Measurements from ENCODE around the gene TRABD2B. TPM values are rescaled to one million over a fixed set of nuclear protein-coding genes. Genes with fewer than 3 reads are reported as not detected.

TRABD2B gene
- total and polyA plus RNA-seq, 8 donors, result 0.99 to 5.2 (median 3.3) TPM

DNA sequence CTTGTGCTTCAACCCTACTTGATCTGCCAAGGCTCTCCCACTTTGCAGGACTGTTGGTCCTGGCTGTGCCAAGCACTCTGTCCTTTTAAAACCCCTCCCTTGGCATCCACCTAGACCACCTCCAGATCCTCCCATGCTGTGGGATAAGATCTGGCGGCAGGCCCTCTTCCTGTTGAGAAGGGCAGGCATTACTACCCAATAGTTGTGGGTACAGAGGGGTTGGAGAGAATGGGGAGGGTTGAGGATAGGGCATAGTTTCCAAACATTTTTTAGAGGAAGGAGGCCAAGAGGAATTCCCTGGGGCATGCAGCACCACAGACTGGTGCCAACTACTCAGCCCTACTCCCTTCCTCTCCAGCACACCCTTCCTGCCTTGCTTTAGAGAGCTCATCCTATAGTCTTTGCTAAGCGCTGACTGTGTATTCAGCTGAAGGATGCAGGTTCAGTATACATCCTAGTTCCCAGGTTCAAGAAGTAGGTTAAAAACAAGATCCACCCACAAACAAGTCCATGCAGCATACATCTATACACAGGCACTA lies 70.7 kb downstream of the TRABD2B start:
- Histone ChIP-seq H3K36me3 (no peaks in the 10 kb centered on the region), H3K4me3 (no peak overlapping the region), H3K9me3 (no peaks in the 10 kb centered on the region), H3K27me3 (no peaks in the 10 kb centered on the region), H3K4me1 (no peaks in the 10 kb centered on the region), H3K27ac (no peak overlapping the region)
- DNase-seq, result no peak
- intact Hi-C loops (cut with DNase I), result no loop called here
- TF ChIP-seq, protein P1, sequence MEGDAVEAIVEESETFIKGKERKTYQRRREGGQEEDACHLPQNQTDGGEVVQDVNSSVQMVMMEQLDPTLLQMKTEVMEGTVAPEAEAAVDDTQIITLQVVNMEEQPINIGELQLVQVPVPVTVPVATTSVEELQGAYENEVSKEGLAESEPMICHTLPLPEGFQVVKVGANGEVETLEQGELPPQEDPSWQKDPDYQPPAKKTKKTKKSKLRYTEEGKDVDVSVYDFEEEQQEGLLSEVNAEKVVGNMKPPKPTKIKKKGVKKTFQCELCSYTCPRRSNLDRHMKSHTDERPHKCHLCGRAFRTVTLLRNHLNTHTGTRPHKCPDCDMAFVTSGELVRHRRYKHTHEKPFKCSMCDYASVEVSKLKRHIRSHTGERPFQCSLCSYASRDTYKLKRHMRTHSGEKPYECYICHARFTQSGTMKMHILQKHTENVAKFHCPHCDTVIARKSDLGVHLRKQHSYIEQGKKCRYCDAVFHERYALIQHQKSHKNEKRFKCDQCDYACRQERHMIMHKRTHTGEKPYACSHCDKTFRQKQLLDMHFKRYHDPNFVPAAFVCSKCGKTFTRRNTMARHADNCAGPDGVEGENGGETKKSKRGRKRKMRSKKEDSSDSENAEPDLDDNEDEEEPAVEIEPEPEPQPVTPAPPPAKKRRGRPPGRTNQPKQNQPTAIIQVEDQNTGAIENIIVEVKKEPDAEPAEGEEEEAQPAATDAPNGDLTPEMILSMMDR (IDR thresholded peaks at IDR 0.05), result no peak
- no peak for ATAC-seq

DNA sequence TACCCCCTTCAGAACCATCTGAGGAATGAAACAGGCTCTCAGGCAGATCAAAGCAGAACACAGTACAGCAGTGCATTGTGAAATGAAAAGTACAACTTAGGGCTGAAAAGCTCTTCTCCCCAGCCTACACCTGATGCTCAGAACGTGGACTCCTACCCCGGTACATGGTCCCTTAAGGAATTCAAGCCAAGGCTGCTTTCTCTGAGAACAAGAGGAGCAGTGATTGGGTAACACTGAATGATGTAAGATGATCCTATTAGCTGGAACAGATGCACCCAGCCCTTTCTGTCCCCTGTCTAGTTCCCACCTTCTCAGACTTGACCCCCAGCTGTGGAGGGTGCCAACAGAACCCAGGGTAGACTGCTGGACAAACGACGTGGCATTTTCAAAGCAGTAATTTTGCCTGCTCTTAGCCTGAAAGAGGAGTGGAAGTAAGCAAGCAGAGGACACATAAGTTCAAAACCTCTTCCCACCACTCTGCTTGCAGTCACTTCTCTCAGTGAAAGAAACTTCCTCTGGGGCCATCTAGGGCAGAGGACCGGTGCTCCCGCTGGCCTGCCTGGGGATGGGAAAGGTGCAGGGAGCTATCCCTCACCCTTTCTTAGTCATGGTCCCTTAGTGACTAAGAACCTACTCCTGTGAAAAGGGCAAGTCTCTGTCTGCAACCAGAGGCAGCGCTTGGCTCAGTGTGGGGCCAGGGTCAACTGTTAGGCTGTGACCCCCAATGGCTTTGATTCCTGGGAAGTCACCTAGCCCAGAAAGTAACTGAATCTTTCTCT lies 72.7 kb downstream of the TRABD2B start:
- Histone ChIP-seq H3K9me3 (no peaks in the 10 kb centered on the region), H3K4me1 (no peaks in the 10 kb centered on the region), H3K4me3 (no peak overlapping the region), H3K27me3 (no peaks in the 10 kb centered on the region), H3K36me3 (no peaks in the 10 kb centered on the region), H3K27ac (no peak overlapping the region)
- DNase-seq, result no peak
- no peak for ATAC-seq
- intact Hi-C loops (cut with DNase I), result no loop called here
- TF ChIP-seq, protein P1 (IDR thresholded peaks at IDR 0.05), result no peak

DNA sequence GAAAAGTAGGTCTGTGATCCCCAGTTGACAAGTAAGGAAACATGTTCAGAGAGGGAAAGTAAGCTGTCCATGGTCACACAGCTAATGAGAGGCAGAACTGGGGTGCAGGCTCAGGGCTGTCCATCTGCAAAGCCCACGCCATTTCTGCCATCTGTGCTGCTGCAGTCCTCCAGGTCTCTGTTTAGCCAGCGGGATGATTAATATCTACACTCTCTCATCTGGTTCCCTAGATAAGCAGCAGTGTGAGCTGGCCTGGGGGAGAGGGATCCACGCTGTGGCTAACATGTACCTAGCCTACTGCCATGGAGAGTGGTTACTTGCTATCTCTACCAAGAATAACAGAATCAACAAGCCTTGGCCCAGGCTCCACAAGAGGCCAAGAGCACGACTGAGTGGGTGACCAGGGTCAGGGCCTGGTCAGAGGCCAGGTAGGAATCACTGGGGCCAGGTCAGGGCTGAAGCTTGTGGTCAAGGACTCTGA lies 75.2 kb downstream of the TRABD2B start:
- TF ChIP-seq, protein P1 (IDR thresholded peaks at IDR 0.05), result no peak
- DNase-seq, result no peak
- Histone ChIP-seq H3K4me1 (no peaks in the 10 kb centered on the region), H3K27ac (no peak overlapping the region), H3K4me3 (no peak overlapping the region), H3K36me3 (no peaks in the 10 kb centered on the region), H3K9me3 (no peaks in the 10 kb centered on the region), H3K27me3 (no peaks in the 10 kb centered on the region)
- ATAC-seq, result no peak
- intact Hi-C loops (cut with DNase I), result no loop called here

DNA sequence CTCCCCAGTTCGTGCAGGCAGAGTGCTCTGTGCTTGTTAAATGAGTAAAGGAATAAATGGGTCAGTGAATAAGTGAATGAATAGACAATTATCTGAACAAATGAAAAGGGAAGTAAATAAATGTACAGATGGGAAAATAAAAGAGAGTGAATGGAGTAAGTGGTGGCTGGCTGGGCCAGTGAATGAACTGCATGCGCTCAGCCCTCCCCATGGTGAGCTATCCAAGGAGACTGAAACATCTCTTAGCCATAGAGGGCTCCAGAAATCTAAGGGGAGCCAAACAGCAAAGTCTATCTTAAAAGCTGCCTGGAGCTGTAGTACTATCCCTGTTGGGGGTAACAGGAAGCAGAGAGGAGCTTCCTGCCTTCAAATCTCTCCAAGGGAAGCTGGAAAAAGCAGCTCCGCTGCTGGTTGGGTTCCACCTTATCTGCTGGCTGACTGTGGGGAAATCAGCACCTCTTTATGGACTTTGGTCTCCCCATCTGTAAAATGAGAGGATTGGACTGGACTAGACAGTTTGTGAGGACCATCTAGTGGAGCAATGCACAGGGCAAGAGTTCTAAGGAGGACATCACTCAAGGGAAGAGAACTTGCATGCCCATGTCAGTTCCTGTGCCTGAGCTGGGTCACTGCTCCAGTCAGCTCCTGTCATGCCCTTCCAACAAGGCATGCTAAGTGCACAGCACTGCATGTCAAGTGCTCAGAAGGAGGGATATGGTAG lies 77.9 kb downstream of the TRABD2B start:
- no peaks in the 10 kb centered on the region for H3K36me3 ChIP-seq
- H3K4me1 ChIP-seq, result no peaks in the 10 kb centered on the region
- no peak for DNase-seq
- no peaks in the 10 kb centered on the region for H3K9me3 ChIP-seq
- intact Hi-C loops (cut with DNase I), result no loop called here
- no peaks in the 10 kb centered on the region for H3K27me3 ChIP-seq
- TF ChIP-seq, protein P1 (IDR thresholded peaks at IDR 0.05), result no peak
- peak; percentile 52 for ATAC-seq
- H3K4me3 ChIP-seq, result no peak overlapping the region
- H3K27ac ChIP-seq, result no peak overlapping the region

DNA sequence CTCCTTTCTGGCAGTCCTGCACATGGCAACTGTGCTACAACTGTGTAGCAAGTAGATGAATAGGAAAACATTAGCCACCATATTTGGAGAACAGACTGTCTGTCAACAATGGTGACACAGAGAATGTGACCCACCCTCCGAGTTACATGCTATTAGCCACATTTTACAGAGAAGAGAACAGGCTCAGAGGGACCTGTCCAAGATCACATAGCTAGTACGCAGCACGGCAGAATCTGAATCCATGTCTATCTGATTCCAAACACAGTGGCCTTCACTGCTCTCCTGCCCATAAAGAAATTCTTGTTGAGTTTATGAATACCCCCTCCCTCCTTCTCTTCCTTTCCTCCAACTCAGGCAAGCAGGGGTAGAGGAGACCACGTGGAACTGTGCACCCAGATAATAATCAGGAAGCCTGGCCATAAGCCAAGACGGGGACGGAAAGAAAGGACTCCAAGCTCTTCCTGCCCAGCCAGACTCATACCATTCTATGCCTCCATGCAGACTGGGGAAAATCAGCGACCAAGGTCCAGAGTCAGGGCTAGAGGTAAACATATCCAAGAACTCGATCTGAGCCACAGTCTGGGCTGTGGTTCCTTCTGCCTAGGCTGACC lies 78.8 kb downstream of the TRABD2B start:
- Histone ChIP-seq H3K4me3 (no peak overlapping the region), H3K27me3 (no peaks in the 10 kb centered on the region), H3K27ac (no peak overlapping the region), H3K4me1 (no peaks in the 10 kb centered on the region), H3K36me3 (no peaks in the 10 kb centered on the region), H3K9me3 (no peaks in the 10 kb centered on the region)
- no peak for ATAC-seq
- intact Hi-C loops (cut with DNase I), result no loop called here
- TF ChIP-seq, protein P1 (IDR thresholded peaks at IDR 0.05), result no peak
- peak in 1 of 4 donors; percentile 42 for DNase-seq
